GM20431 (cell line): ENCODE results near the gene ANKAR.
"Not testable (repeated sequence)": the region's sequence is repeated elsewhere in the genome, so short reads cannot be mapped to it uniquely, and the experiment has no call there.

ENCODE experiments used
- in situ Hi-C: fragments of 300-500 bp; cut with MseI, MboI; formaldehyde crosslinking; loops from one replicate; pipeline ENCODE4 v1.15.0; 2020; ENCODE audit warnings: low sequenced_read_pairs; ENCODE audit not compliant: unreplicated experiment

ANKAR gene

GRCh38 chr2:189698020-189698887 is 23.8 kb downstream of the ANKAR start:
- in situ Hi-C loops: no loop called here

GRCh38 chr2:189700681-189701080 is 26.2 kb downstream of the ANKAR start:
- in situ Hi-C loops: no loop called here

DNA sequence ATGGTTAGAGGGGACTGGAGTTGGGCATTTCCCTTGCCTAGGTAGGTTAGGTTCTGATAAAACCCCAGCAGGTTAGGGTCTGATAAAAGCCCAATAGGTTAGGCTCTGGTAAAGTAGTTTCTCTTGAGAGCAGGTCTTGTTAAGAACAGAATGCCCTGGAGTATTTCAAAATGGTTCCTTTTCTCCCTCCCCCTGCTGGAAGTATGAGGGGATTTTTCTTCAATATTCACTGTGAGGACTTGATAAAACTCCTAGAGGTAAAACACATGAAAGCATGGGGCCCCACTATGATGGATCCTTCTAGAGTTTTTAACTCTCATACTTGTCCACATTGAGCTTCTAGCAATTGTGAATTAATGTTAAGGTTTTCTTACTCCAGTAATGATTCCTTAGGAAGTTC is 27.6 kb downstream of the ANKAR start:
- in situ Hi-C loops: no loop called here

- in situ Hi-C loops: no loop called here
Measured at GRCh38 chr2:189709501-189710221, 35.2 kb downstream of the ANKAR start.

- in situ Hi-C loops: not testable (repeated sequence)
Measured at GRCh38 chr2:189717593-189717992, 43.1 kb downstream of the ANKAR start.

GRCh38 chr2:189719571-189719970 is 45.1 kb downstream of the ANKAR start:
- in situ Hi-C loops: no loop called here

DNA sequence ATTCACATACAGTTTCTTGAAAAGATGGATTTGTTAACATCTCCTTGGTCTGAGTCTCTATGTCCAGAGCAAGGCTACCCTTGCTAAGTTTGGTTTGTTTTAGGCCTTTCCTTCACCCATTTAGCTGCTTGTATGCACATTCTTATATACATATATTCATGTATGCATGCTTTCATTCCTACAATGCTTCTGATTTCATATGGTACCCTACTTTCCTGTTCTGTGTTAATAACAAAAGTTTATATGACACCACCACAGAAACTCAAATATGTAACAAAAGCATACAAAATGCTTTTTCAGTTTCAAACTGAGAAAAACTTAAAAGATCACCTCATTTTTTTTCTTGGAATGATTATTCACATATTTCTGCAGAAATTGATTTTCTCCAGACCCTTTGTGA is 48.7 kb downstream of the ANKAR start:
- in situ Hi-C loops: no loop called here
